Measurements from ENCODE around the gene HNF1B.

HNF1B gene

DNA sequence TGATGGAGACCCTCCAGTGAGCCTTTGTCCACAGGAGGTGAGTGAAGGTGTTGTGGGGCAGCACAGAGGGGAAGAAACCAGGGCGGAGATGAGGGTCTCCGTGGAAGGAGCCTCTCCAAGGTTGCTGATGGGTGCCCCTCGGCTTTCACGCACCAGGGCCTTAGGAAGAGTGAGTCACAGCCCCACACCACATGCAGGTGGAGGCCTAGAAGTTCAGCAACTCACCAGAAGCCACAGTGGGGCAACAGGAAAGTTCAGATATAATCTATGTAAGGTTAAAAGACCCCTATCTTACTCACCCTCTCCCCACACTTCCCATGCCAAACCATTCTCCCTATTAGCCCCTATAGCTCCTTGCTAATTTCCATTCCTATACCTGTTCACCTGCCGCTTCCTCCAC is 9.5 kb upstream of the HNF1B start:
- no peak overlapping the region for H3K4me3 ChIP-seq (ENCODE audit: low read depth, low read length)
- in situ Hi-C loops (cut with HindIII; ENCODE audit: low sequenced_read_pairs), result no loop called here
- TF ChIP-seq, protein P1, sequence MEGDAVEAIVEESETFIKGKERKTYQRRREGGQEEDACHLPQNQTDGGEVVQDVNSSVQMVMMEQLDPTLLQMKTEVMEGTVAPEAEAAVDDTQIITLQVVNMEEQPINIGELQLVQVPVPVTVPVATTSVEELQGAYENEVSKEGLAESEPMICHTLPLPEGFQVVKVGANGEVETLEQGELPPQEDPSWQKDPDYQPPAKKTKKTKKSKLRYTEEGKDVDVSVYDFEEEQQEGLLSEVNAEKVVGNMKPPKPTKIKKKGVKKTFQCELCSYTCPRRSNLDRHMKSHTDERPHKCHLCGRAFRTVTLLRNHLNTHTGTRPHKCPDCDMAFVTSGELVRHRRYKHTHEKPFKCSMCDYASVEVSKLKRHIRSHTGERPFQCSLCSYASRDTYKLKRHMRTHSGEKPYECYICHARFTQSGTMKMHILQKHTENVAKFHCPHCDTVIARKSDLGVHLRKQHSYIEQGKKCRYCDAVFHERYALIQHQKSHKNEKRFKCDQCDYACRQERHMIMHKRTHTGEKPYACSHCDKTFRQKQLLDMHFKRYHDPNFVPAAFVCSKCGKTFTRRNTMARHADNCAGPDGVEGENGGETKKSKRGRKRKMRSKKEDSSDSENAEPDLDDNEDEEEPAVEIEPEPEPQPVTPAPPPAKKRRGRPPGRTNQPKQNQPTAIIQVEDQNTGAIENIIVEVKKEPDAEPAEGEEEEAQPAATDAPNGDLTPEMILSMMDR (IDR thresholded peaks at IDR 0.05; ENCODE audit: low read depth, low read length, missing control alignments), result no peak
- no peak for DNase-seq (ENCODE audit: low read depth)

DNA sequence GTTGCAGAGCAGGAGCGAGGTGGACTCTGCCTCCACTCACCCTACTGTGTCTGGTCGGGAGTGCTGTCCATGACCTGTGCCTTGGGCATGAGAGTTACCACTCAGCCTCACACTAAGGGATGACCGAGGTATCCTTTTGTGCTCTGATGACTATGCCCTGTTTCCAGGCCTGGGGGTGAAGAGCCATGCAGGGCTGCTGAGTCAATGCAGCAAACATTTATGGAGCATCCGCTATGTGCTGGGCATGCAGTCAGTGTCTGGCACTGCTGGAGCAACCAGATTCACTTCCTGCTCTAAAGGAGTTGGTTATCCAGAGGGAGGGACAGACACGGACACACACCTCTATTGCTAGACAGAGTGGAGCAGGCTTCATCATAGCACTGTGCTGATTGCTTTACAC is 7.6 kb upstream of the HNF1B start:
- TF ChIP-seq, protein P1 (IDR thresholded peaks at IDR 0.05; ENCODE audit: low read depth, low read length, missing control alignments), result no peak
- in situ Hi-C loops (cut with HindIII; ENCODE audit: low sequenced_read_pairs), result no loop called here
- no peak overlapping the region for H3K4me3 ChIP-seq (ENCODE audit: low read depth, low read length)
- no peak for DNase-seq (ENCODE audit: low read depth)

DNA sequence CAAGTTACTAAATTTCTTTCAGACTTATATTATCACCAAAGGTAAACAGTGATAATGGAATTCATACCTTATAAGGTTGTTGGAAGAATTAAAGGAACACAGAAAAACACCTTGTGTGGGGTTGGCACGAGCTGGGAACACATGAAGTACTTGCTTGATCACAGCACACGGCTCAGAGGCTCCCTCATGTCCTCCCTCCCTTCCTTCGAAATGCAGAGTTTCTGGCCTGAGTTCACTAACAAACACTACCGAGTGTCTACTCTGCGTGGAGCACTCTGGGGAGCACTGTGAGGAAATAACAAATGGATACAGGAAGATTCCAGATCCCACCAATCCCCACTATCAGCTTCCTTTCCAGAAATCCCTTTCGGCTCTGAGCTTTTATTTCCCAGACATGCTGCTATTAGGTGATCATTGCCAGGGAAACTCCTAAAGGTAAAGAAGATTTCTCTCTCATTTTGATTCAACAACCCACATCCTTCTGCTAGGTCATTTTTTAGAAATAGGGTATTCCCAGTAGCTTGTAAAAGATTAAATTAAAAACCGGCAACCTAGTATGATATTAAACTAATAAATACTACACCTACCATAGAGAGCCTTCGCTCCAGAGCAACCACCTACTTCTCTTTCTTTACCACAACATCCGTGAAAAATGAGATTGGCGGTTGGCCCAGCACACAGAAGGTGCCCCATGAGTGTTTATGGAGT is 6.1 kb upstream of the HNF1B start:
- in situ Hi-C loops (cut with HindIII; ENCODE audit: low sequenced_read_pairs), result no loop called here
- TF ChIP-seq, protein P1 (IDR thresholded peaks at IDR 0.05; ENCODE audit: low read depth, low read length, missing control alignments), result no peak
- DNase-seq (ENCODE audit: low read depth), result no peak
- H3K4me3 ChIP-seq (ENCODE audit: low read depth, low read length), result no peak overlapping the region

DNA sequence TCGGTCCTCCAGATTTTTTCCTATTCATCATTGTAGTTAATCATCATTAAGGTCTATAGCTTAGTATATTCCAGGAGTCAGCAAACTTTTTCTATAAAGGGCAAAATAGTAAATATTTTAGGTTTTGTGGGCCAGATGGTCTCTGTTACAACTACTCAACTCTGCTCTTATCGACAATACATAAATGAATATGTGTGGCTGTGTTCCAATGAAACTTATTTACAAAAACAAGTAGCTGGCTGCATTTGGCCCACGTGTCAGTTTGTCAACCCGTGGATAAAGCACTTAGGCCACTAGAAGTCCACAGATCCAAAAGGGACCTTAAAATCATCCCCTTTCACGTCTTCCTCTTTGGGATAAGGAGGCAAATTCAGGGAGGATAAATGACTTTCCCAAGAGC is 5.4 kb upstream of the HNF1B start:
- in situ Hi-C loops (cut with HindIII; ENCODE audit: low sequenced_read_pairs), result no loop called here
- TF ChIP-seq, protein P1 (IDR thresholded peaks at IDR 0.05; ENCODE audit: low read depth, low read length, missing control alignments), result no peak
- no peak for DNase-seq (ENCODE audit: low read depth)
- H3K4me3 ChIP-seq (ENCODE audit: low read depth, low read length), result no peak overlapping the region

DNA sequence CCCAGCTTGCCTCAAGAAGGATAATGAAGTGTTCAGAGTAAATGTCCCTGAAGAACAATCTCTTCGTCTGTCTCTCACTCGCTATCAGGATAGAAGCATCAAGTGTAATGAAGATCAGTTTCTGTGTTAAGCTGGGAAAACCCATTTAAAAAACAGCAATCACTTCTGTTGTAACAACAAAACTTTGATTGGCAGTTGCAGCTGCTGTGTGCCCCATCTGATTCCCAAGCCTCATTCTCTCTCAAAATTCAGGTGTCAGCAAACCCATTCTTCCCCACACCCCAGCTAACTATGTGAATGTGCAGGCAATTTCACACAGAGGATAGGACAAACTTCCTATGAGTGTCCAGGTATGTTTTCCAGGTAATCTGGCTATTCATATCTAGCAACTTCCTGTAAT is 2.4 kb upstream of the HNF1B start:
- no peak overlapping the region for H3K4me3 ChIP-seq (ENCODE audit: low read depth, low read length)
- TF ChIP-seq, protein P1 (IDR thresholded peaks at IDR 0.05; ENCODE audit: low read depth, low read length, missing control alignments), result no peak
- in situ Hi-C loops (cut with HindIII; ENCODE audit: low sequenced_read_pairs), result no loop called here
- DNase-seq (ENCODE audit: low read depth), result no peak

DNA sequence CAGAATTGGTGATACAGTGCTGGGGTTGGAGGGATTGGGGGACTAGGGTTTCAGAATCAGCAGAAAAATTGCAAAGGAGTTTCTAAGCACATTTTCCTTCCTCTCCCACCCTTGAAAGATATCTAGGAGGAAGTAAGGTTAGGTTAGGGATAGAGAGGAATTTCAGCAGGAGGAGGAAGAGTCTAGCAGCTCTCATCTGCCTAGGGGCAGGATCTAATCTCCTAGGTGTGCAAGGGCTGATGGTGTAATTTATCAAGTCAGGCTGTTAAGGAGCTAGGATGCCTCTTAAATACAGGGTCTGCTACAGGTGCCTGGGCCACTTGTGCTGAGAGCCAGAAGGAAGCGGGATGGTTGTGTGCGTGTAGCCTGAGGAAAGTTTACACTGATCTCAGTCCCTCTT is 1.8 kb upstream of the HNF1B start:
- in situ Hi-C loops (cut with HindIII; ENCODE audit: low sequenced_read_pairs), result no loop called here
- H3K4me3 ChIP-seq (ENCODE audit: low read depth, low read length), result no peak overlapping the region

More for the DNA sequence above, 1.8 kb upstream of the HNF1B start:
- TF ChIP-seq, protein P1 (IDR thresholded peaks at IDR 0.05; ENCODE audit: low read depth, low read length, missing control alignments), result no peak
- no peak for DNase-seq (ENCODE audit: low read depth)
